Brain microvascular endothelial cell (primary cell): ENCODE results near the gene MFN2.

Source experiments
- DNase-seq: peaks from one replicate; pipeline ENCODE4 v3.0.0-alpha.2; 2020
- H3K27ac ChIP-seq: fragments of 250-450 bp; sonication (Bioruptor Pico); 2 replicates; pipeline ENCODE4 v1.5.1; 2020; ENCODE audit warnings: mild to moderate bottlenecking, moderate library complexity
- H3K27me3 ChIP-seq: fragments of 250-450 bp; sonication (Bioruptor Pico); replicated peaks from 2 replicates; pipeline ENCODE4 v1.5.1; 2020; ENCODE audit warnings: mild to moderate bottlenecking
- H3K36me3 ChIP-seq: fragments of 250-450 bp; sonication (Bioruptor Pico); replicated peaks from 2 replicates; pipeline ENCODE4 v1.5.1; 2020; ENCODE audit warnings: mild to moderate bottlenecking
- H3K4me3 ChIP-seq: 2 replicates; pipeline ENCODE4 v1.5.1; 2011; ENCODE audit warnings: low read depth, mild to moderate bottlenecking, control low read depth, low read length, moderate library complexity
- in situ Hi-C: cut with HindIII; loops from 2 replicates; pipeline ENCODE4 v1.10.0; 2017; ENCODE audit warnings: low sequenced_read_pairs, low pct_ligation_motif_present
- TF ChIP-seq, protein P1 (sequence below): IDR thresholded peaks from 2 replicates; pipeline ENCODE4 v1.5.1; 2011; ENCODE audit warnings: low read depth, mild to moderate bottlenecking, moderate library complexity, low read length, control low read depth, inconsistent platforms; ENCODE audit errors: missing control alignments

Gene MFN2

DNA sequence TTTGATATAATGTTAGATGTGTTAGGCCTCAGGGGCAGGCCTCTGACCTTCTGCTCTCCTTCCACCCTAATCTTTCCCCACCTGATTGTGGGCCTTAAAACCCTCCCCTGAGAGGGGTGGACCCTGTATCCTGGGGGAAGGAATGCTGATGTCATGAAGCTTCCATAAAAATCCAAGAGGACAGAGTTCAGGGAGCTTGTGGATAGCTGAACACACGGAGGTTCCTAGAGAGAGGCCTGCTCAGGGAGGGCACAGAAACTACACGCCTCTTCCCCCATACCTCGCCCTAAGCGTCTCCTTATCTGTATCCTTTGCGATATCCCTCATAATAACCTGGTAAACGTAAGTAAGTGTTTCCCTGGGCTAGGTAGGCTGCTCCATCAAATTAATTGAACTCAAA is 4.3 kb downstream of the MFN2 start:
- DNase-seq, result no peak
- Histone ChIP-seq H3K27ac (no peak overlapping the region), H3K27me3 (no peaks in the 10 kb centered on the region), H3K4me3 (no peak overlapping the region), H3K36me3 (peaks cover 29% of the 10 kb centered on the region)
- in situ Hi-C loops, result no loop called here
- TF ChIP-seq, protein P1, sequence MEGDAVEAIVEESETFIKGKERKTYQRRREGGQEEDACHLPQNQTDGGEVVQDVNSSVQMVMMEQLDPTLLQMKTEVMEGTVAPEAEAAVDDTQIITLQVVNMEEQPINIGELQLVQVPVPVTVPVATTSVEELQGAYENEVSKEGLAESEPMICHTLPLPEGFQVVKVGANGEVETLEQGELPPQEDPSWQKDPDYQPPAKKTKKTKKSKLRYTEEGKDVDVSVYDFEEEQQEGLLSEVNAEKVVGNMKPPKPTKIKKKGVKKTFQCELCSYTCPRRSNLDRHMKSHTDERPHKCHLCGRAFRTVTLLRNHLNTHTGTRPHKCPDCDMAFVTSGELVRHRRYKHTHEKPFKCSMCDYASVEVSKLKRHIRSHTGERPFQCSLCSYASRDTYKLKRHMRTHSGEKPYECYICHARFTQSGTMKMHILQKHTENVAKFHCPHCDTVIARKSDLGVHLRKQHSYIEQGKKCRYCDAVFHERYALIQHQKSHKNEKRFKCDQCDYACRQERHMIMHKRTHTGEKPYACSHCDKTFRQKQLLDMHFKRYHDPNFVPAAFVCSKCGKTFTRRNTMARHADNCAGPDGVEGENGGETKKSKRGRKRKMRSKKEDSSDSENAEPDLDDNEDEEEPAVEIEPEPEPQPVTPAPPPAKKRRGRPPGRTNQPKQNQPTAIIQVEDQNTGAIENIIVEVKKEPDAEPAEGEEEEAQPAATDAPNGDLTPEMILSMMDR, result no peak

DNA sequence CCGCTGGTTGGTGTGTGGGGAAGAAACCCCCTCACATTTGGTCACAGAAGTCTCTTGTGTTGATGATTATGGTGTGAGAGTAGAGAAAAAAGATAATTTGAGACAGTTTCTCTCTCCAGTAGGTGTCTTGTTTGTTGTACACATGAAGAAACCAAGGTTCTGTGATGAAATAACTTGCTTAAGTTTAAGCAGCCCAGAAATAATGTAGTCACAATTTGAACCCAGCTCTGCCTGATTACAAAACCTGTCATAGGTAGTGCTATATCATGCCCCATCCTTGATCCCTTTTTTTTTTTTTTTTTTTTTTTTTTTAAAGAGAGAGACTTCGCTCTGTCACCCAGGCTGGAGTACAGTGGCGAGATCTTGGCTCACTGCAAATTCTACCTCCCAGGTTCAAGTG is 4.9 kb downstream of the MFN2 start:
- TF ChIP-seq, protein P1, result no peak
- no peak for DNase-seq
- H3K27ac ChIP-seq, result peak overlapping the region; percentile 81
- in situ Hi-C loops, result no loop called here
- H3K27me3 ChIP-seq, result no peaks in the 10 kb centered on the region
- H3K4me3 ChIP-seq, result no peak overlapping the region
- peaks cover 35% of the 10 kb centered on the region for H3K36me3 ChIP-seq

DNA sequence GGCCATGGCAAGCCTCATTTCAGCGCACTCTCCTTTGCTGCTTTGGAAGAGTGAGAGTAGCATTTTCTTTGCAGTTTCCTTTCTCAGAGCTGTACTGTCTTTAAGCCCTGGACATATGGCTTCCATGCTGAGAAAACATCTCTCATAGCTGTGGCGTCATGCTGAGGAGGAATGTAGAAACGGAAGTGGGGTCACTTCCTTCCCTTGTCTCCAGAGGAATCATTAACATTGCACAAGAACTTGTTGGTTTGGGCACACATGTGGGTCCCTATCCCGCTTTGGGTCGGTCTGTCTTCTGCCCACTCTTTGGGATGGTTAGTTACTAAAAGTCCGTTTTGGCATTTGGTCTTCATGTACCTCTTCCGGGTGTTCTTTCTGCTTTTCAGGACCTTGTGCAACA is 5.6 kb downstream of the MFN2 start:
- H3K27ac ChIP-seq, result peak overlapping the region; percentile 81
- H3K27me3 ChIP-seq, result no peaks in the 10 kb centered on the region
- TF ChIP-seq, protein P1, result no peak
- in situ Hi-C loops, result no loop called here
- DNase-seq, result peak; percentile 89
- peaks cover 38% of the 10 kb centered on the region for H3K36me3 ChIP-seq
- H3K4me3 ChIP-seq, result no peak overlapping the region

DNA sequence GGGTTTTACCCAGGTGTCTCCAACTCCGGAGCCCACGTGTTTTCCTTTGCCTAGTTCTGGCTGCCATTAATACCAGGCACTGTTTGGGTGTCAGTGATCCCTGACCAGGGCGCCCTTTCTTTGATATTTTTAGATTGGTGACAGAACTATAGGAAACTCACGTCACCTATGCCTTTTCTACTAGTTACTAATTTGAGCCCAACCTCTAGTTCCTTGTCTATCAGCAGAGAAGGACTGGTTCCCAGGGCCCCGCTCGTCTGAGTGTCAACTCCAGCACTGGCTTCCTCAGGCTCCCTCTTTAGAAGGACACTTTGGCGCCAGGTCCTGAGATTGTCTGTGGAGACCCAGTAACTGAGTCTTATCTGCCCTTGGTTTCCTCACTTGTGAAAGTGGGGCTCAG is 9.4 kb downstream of the MFN2 start:
- TF ChIP-seq, protein P1, result no peak
- in situ Hi-C loops, result no loop called here
- H3K4me3 ChIP-seq, result no peak overlapping the region
- H3K27me3 ChIP-seq, result no peaks in the 10 kb centered on the region
- H3K36me3 ChIP-seq, result peaks cover 40% of the 10 kb centered on the region
- no peak overlapping the region for H3K27ac ChIP-seq
- DNase-seq, result no peak

DNA sequence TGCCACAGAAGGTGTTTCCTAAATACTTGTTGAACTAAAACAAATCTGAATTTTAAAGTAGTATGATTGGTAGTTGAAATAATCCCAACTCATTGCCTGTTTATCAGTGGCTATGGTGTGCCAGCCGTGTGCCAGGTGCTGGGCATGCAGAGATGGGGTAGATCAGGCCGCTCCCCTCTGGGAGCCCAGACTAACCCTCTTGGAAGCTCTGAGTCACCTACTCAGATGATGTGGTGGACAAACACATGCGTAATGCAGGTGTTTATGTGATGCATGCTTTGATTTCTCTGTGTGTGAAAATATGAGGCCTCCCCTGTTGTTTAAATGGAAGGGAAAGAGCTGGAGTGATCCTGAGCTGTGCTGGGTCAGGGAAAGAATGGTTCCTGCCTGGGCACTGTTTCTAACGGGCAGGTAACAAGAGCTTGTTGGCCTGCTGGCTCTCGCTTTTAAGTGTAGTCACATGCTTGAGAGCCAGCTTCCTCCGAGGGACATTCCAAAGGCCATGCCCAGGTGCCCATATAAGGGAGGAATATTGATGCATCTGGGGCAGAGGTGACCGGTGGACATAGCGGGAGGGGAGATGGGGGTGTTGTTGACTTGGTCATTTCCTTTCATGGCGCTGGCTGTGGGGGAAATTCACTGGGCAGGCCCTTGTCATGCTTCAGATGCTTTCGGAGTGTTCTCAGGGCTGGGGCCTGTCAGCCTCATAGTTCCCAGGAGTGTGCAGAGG is 10.2 kb downstream of the MFN2 start:
- peak overlapping the region; percentile 8 for H3K27ac ChIP-seq
- H3K27me3 ChIP-seq, result no peaks in the 10 kb centered on the region
- peak; percentile 16 for DNase-seq
- no peak overlapping the region for H3K4me3 ChIP-seq
- in situ Hi-C loops, result no loop called here
- TF ChIP-seq, protein P1, result no peak
- peaks cover 44% of the 10 kb centered on the region for H3K36me3 ChIP-seq
